Neural progenitor cell (in vitro differentiated cells): ENCODE data around the gene TPCN2.

Source experiments
- EZH2 ChIP-seq: fragments of 200-600 bp; sonication (generic); IDR thresholded peaks from 2 replicates; pipeline ENCODE4 v1.6.1; 2017; ENCODE audit warnings: antibody characterized with exemption, mild to moderate bottlenecking, moderate library complexity
- TF ChIP-seq, protein P1 (sequence below): fragments of 200-600 bp; sonication (generic); IDR thresholded peaks from 2 replicates; pipeline ENCODE4 v1.5.1; 2017; ENCODE audit warnings: antibody characterized with exemption, mild to moderate bottlenecking

DNA sequence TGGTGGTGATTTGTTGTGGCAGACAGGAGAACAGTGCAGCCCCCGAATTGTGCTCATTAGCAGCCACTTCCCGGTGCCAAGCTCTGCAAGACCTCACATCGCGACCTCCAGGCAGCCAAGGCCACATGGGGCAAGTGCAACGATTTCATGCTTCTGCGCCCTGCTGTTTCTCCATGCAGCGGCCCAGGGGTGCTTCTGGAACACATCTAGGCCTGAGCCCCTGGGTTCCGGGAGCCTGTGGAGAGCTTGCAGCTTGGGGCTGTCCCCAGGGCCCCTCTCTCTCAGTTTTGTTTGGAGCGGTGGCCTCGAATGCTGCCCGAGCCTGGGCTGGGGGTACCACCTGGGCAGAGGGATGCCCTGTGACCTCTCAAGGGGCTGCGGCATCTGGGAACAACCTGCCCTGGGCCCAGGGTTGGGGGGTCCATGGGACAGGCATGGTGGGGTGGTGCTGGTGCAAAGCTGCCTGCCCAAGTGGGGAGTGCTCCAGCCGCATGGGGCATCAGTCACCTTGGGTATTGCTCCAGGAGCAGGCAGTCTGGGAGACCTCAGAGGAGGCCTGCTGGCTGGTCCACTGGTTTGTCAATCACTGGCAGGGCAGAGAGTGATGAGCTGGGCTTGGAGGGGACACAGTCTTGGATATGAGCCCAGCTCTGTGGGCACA is 51.9 kb downstream of the TPCN2 start:
- TF ChIP-seq, protein P1, sequence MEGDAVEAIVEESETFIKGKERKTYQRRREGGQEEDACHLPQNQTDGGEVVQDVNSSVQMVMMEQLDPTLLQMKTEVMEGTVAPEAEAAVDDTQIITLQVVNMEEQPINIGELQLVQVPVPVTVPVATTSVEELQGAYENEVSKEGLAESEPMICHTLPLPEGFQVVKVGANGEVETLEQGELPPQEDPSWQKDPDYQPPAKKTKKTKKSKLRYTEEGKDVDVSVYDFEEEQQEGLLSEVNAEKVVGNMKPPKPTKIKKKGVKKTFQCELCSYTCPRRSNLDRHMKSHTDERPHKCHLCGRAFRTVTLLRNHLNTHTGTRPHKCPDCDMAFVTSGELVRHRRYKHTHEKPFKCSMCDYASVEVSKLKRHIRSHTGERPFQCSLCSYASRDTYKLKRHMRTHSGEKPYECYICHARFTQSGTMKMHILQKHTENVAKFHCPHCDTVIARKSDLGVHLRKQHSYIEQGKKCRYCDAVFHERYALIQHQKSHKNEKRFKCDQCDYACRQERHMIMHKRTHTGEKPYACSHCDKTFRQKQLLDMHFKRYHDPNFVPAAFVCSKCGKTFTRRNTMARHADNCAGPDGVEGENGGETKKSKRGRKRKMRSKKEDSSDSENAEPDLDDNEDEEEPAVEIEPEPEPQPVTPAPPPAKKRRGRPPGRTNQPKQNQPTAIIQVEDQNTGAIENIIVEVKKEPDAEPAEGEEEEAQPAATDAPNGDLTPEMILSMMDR = no peak
- TF ChIP-seq EZH2 = no peak
